Left cardiac atrium (tissue), 4 donors: ENCODE measurements around the gene NRG3. TPM values are rescaled to one million over a fixed set of nuclear protein-coding genes. Genes with fewer than 3 reads are reported as not detected.

ENCODE experiments used
- ATAC-seq, 2 donors: fragments of 200-7000 bp; cut with Tn5 transposase; one replicate each; pipeline ENCODE4 v1.9.1; 2020; ENCODE audit warnings: mild to moderate bottlenecking in 2 of 2, moderate library complexity in 2 of 2
- DNase-seq: peaks from one replicate; pipeline ENCODE4 v3.0.0-alpha.2; 2020
- intact Hi-C, 2 donors: fragments of 100-400 bp; cut with DNase I; formaldehyde crosslinking; loops; one replicate each; pipeline versions ENCODE4 v1.14.1 to v1.15.1; 2022 to 2023
- total RNA-seq, 2 donors: library from RNA; stranded (reverse); fragmentation: NEBNext Ultra II Directional; extraction: Animal tissue kit (Norgen Biotek cat#: 25700); gene quantifications; one replicate each; pipeline ENCODE4 v1.2.1, GENCODE V29; 2021
- donor health status: DM: no; HTN: yes; CAD: no.
- donor health status: DM: no; HTN: yes; CAD: no; lungs with severe emphysema.
- donor health status: DM: yes; HTN: yes; CAD: no.
- donor health status: Dilated cardiomyopathy.

Gene NRG3
- total RNA-seq, 2 donors from 2014 or later, result 0.21 to 0.79 TPM

- DNase-seq, result no peak
- intact Hi-C loops, result no loop called here
- no peak for ATAC-seq
These were observed 1.5 kb downstream of the NRG3 start for GRCh38 chr10:81876253-81877077.

DNA sequence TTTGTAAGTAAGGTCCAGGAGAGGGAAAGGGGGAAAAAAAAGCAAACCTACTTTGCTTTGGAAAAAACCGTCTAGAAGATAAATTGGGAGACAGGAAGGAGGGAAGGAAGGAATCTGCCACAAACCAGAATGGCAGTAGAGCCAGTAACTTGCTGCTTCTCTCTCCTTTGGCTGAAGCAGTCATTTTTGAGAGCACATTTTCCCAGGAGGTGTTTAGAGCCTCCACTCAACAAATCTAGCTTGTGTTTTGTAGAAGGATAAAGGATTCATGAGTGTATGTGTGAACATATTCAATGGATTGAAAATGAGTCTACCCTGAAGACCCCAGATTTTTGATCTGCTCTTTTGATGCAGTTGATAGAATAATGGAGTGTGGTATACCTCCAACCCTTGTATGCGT is 2.6 kb downstream of the NRG3 start:
- ATAC-seq, result no peak
- no peak for DNase-seq

GRCh38 chr10:81882011-81882410 is 7.0 kb downstream of the NRG3 start:
- ATAC-seq, result no peak
- no peak for DNase-seq
- intact Hi-C loops, result no loop called here

More for the DNA sequence above, 2.6 kb downstream of the NRG3 start:
- intact Hi-C loops, result no loop called here

GRCh38 chr10:81884856-81885255 is 9.9 kb downstream of the NRG3 start:
- no peak for DNase-seq
- ATAC-seq, result no peak

DNA sequence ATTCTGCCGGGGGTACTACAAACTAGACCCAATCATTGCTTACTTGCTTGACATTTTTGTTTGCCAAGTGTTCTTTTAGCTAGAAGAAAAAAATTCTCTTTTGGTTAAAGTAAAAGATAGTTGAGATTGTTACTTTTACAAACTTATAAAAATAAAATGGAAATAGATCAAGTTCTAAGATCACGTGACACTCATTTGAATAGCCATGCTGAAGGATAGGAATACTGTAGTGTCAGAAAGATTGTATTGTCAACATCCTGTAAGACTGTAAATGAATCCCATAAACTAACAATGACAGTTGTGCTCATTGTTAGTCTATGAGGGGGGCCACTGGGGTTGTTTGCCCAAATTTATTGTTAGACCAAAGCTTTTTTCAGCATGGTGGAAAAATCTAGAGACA is 10.5 kb downstream of the NRG3 start:
- intact Hi-C loops, result no loop called here
- ATAC-seq, result no peak
- no peak for DNase-seq

More at GRCh38 chr10:81884856-81885255, 9.9 kb downstream of the NRG3 start:
- intact Hi-C loops, result no loop called here

DNA sequence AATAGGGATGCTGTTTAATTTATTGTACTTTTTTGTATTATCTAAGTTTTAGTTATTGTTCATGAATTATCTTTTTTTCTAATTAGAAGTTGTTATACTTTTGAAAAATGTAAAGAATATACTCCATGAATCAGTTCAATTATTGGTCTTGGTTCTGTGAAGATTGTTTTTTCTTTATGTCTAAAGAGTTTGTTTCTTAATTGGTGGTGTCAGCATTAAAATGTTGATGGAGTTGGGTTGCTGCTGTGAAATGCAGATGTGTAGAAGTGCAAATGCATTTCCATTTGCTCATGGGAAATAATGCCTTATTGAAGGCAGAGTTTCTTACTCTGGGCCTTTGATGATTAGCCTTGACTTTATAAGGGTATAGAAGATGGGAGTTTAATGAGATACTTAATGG is 11.9 kb downstream of the NRG3 start:
- DNase-seq, result no peak
- intact Hi-C loops, result no loop called here
- no peak for ATAC-seq

DNA sequence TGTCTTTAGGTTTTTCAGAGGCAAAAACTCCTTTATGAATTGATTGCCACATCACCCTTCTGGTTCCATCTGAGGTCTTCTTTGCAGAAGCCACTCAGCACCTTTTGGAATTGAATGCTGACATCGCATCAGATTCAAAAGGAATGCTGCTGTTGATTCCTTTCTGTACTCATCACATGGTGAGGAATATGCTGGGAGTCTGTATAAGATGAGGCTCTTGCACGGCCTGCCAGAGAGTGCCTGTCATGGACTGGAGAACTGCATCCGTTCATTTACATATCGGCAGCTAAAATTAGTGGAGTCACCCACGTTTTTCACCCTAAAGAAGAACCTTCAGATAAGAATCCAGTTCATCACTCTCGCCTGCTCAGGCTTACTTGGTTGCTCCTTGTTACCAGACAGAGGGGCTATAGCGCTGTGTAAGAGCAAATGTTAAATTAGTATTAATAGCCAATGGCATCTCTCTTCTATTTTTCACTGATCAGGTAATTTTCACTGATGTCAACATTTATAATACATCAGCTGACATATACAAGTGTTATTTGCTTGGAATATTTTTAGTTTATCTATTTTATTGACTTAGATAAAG is 14.3 kb downstream of the NRG3 start:
- DNase-seq, result no peak
- intact Hi-C loops, result no loop called here
- ATAC-seq, result no peak

- no peak for ATAC-seq
- DNase-seq, result no peak
These were observed 19.6 kb downstream of the NRG3 start for GRCh38 chr10:81894616-81895015.

GRCh38 chr10:81898518-81898917 is 23.5 kb downstream of the NRG3 start:
- ATAC-seq, result no peak
- no peak for DNase-seq
- intact Hi-C loops, result no loop called here

More at GRCh38 chr10:81894616-81895015, 19.6 kb downstream of the NRG3 start:
- intact Hi-C loops, result no loop called here

DNA sequence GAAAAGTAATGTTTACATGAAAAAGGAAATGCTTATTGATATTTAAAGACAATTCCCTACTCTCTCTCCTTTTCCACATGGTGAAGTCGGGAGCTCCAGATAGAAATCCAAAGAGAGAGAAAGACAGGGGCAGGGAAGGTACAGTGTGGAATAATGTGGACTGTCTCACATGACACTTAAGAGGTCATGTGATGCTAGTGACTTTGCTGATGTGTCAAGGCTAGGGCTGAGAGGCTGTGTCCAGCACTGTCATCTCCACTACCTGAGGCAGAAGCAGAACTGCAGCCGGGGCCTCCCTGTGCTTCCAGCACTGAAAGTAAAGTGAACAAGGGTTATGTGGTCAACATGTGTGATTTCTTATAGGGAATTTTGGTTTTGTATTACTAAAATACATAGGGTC is 26.0 kb downstream of the NRG3 start:
- DNase-seq (no peak), ATAC-seq (no peak)
- intact Hi-C loops, result no loop called here

GRCh38 chr10:81903472-81903871 is 28.5 kb downstream of the NRG3 start:
- no peak for DNase-seq
- ATAC-seq, result no peak
- intact Hi-C loops, result no loop called here

GRCh38 chr10:81905161-81905560 is 30.2 kb downstream of the NRG3 start:
- no peak for ATAC-seq
- intact Hi-C loops, result no loop called here
- DNase-seq, result no peak

DNA sequence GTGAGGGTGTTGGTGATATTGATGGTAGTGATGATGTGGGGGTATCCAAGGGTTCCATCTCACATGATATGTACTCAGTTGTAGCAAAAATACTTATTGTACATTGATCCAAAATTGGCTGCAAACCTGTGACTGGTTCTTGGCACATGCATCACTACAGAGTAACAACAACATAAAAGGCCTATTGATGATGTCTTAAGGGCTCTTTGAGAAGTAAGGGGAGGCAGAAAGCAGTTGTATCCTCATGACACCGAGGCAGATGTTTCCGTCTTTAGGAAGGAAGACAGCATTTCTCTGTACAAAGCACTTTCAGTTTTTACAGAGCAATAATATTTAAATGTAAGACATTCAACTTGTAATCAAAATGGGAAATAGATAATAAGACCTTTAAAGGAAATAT is 34.5 kb downstream of the NRG3 start:
- DNase-seq (no peak), ATAC-seq (no peak)
- intact Hi-C loops, result no loop called here

DNA sequence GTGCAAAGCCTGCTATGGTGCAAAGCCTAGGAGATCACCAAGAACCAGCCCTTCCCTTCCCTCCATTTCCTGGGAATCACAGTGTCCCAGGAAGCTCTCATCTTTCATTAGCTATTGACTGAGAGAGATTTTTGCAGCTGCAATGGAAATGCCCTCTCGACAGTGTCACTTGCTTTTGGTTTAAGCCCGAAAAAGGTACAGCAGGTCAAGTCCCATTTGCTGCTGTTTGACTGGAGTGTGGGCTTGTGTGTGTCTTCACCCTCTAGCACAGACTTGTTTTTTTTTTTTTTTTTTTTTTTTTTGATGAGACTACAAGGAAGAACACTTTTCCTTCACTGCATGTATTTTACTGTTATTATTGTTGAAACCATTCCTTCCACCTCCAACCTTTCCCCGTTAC is 36.3 kb downstream of the NRG3 start:
- intact Hi-C loops, result no loop called here
- ATAC-seq (no peak), DNase-seq (no peak)

DNA sequence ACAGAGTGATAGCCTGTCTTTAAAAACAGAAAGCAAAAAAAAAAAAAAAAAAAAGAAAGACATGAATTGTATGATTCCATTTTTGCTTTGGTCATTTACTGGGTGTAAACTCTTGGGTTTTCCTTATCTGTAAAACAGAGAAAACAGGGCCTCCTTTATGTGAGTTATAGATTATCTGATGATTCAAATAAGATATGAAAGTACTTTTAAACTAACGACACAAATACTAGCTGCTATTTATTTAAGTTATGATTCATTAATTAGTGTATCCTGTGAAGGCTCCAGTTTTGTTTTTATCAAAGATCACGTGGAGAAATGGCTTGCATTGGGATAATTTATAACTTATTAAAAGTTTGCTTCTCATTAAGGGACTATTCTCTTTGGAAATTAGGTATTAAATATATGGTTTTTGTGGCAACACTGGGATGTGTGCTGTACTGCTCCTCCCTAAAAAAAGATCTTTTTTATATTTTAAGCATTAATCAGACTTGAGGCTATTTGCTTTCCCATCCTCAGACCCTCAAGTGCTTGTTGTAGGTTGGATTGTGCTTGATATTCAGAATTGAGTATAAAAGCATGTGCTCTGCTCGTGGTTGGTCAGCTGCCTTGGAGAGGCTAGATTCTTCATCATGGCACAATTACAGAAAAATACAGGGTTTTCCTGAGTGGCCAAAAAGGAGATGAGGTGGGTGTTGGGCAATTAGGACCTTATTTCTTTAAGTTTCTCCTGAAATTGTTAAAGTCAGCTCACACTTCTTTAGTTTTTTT is 39.9 kb downstream of the NRG3 start:
- intact Hi-C loops, result no loop called here
- ATAC-seq, result no peak
- no peak for DNase-seq

DNA sequence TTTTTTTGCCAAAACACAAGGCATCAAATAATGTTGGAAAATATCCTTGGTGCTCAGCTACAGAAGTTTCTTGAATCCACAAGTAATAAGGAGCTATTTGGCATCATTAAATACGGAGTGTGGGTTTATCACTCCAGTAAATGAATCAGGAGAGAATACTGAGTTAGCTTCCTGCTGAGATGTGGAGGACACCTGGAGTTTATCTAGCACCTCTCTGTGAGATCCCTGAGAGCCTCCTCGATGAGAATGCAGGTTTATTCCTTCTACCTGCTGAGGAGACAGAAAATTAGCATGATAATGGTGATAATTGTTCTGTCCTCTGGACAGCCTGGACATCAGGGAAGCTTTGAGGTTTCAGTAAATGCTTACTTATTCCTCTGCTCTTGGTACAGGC is 40.5 kb downstream of the NRG3 start:
- ATAC-seq, result no peak
- intact Hi-C loops, result no loop called here
- no peak for DNase-seq

- no peak for DNase-seq
- ATAC-seq, result no peak
- intact Hi-C loops, result no loop called here
These were observed 42.7 kb downstream of the NRG3 start for GRCh38 chr10:81917666-81918065.

GRCh38 chr10:81918766-81919165 is 43.8 kb downstream of the NRG3 start:
- ATAC-seq (no peak), DNase-seq (no peak)
- intact Hi-C loops, result no loop called here

GRCh38 chr10:81920213-81920829 is 45.3 kb downstream of the NRG3 start:
- DNase-seq (no peak), ATAC-seq (no peak)
- intact Hi-C loops, result no loop called here

DNA sequence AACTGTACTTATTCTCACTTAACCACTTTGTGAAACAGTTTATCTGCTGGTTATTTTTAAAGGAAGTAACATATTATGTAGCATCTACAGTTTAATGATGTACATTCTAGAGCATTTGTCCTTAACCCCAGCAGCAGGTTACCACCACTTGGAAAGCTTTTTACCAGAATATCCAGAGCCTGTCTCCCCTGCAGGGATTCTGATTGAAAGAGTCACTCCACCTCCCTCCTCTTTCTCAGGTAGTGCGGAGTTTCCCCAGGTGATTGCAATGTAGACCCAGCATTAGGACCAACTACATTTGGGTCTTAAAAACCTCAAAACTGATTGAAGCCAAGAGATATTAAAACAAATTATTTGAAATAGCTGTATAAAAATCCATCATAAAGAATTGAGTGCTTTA is 53.1 kb downstream of the NRG3 start:
- no peak for ATAC-seq
- no peak for DNase-seq
- intact Hi-C loops, result no loop called here
